Measurements from ENCODE around the gene ANAPC5. TPM values are rescaled to one million over a fixed set of nuclear protein-coding genes. Genes with fewer than 3 reads are reported as not detected.
A peak's percentile ranks its signal among the peaks of the same experiment; 100 is the strongest.

ANAPC5 gene
- total RNA-seq, 2 experiments from 2014 or later = 140 TPM

DNA sequence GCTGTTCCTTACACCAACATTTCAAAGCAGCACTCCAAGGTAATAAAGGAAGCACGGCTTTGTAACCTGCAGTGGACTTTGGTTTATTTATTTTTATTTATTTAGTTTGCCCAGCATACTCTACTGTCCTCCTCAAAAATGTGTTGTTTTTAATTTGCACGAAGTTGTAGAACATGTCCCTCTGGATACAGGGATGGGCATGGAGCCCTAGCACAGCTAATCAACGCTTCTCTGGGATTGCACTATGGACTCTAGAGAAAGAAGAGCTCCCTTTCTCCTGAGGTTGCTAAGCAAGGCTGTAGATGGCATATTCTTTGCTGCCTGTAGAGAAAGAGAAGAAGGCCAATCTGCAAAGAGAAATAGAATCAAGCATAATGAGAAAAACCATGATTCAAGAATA lies 5.9 kb upstream of the ANAPC5 start:
- no peaks in the 10 kb centered on the region for H3K9me3 Mint-ChIP-seq
- no peak for DNase-seq
- H3K36me3 Mint-ChIP-seq (ENCODE audit: low read depth) = no peaks in the 10 kb centered on the region
- H3K4me3 Mint-ChIP-seq = no peak overlapping the region
- peaks cover 7% of the 10 kb centered on the region for H3K4me1 Mint-ChIP-seq
- CTCF ChIA-PET = interaction anchor here (0.6 kb wide), 1 partner anchor 18 kb away, joined by 3 read pairs; no protein-coding TSS in a partner anchor
- no peaks in the 10 kb centered on the region for H3K27me3 Mint-ChIP-seq
- POLR2A ChIA-PET = no interaction called here
- no peak overlapping the region for H3K27ac Mint-ChIP-seq

DNA sequence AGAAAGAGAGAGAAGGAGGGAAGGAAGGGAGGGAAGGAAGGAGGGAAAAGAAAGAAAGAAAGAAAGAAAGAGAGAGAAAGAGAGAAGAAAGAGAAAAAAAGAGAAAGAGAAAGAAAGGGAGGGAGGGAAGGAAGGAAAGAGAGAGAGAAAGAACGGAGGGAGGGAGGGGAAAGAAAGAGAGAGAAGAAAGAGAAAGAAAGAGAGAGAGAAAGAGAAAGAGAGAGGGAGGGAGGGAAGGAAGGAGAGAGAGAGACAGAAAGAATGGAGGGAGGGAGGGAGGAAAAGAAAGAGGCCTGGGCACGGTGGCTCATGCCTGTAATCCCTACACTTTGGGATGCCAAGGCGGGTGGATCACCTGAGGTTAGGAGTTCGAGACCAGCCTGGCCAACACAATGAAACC lies 5.1 kb upstream of the ANAPC5 start:
- Mint-ChIP-seq H3K27me3 (no peaks in the 10 kb centered on the region), H3K9me3 (no peaks in the 10 kb centered on the region), H3K36me3 (ENCODE audit: low read depth) (no peaks in the 10 kb centered on the region), H3K27ac (no peak overlapping the region), H3K4me1 (peaks cover 11% of the 10 kb centered on the region), H3K4me3 (no peak overlapping the region)
- no peak for DNase-seq
- CTCF ChIA-PET = no interaction called here
- POLR2A ChIA-PET = no interaction called here

DNA sequence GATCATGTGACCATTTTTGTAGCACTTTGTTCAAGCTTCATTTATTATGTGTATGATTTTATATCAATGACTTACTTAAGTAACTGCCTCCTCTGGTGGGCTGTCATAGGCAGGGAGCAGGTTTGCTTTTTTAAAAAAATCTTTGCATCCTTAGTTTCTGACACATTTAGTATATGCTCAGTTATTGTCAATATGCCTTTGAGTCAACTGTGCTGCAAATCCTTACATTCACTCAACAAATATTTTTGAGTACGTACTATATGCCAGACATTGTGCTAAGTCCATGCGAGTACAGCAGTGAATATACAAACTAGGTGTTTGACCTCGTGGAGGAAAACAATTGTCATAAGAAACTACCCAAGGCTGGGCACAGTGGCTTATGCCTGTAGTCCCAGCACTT lies 4.4 kb upstream of the ANAPC5 start:
- Mint-ChIP-seq H3K27me3 (no peaks in the 10 kb centered on the region), H3K9me3 (no peaks in the 10 kb centered on the region), H3K27ac (no peak overlapping the region), H3K4me1 (peaks cover 14% of the 10 kb centered on the region), H3K36me3 (ENCODE audit: low read depth) (peaks cover 3% of the 10 kb centered on the region), H3K4me3 (no peak overlapping the region)
- POLR2A ChIA-PET = no interaction called here
- CTCF ChIA-PET = interaction anchor here (2.2 kb wide), 1 partner anchor 12 kb away, joined by 5 read pairs; no protein-coding TSS in a partner anchor
- no peak for DNase-seq

DNA sequence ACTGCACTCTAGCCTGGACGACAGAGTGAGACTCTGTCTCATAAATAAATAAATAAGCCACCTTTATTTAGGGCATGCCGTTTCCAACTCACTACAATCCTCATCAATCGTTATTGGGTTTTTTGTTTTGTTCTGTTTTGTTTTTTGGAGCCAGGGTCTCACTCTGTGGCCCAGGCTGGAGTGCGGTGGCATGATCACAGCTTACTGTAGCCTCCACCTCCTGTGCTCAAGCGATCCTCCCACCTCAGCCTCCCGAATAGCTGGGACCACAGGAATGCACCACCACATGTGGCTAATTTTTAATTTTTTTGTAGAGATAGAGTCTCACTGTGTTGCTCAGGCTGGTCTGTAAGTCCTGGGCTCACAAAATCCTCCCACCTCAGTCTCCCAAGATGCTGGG lies 3.6 kb upstream of the ANAPC5 start:
- Mint-ChIP-seq H3K36me3 (ENCODE audit: low read depth) (peaks cover 3% of the 10 kb centered on the region), H3K4me3 (no peak overlapping the region), H3K27me3 (no peaks in the 10 kb centered on the region), H3K4me1 (peaks cover 15% of the 10 kb centered on the region), H3K27ac (no peak overlapping the region), H3K9me3 (no peaks in the 10 kb centered on the region)
- CTCF ChIA-PET = interaction anchor here (2.2 kb wide), 1 partner anchor 13 kb away, joined by 5 read pairs; no protein-coding TSS in a partner anchor
- POLR2A ChIA-PET = no interaction called here
- no peak for DNase-seq

DNA sequence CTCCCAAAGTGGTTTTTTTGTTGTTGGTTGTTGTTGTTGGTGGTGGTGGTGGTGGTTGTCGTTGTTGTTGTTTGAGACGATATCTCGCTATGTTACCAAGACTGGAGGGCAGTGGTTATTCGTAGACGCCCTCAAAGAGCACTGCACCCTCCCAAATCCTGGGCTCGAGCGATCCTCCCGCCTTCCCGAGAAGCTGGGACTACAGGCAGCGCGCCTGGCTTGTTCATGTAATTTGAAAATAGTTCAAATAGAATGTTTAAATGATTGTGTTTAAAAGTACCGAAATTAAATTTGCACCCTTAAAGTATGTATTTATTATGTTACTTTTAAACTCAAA lies 439 bp upstream of the ANAPC5 start:
- no peak for DNase-seq
- Mint-ChIP-seq H3K4me3 (peak overlapping the region; percentile 90), H3K27ac (peak overlapping the region; percentile 97), H3K27me3 (no peaks in the 10 kb centered on the region), H3K36me3 (ENCODE audit: low read depth) (peaks cover 7% of the 10 kb centered on the region), H3K9me3 (no peaks in the 10 kb centered on the region), H3K4me1 (peaks cover 30% of the 10 kb centered on the region)
- ChIA-PET CTCF (interaction anchor here (1.1 to 1.6 kb wide), 2 partner anchors 47 to 330 kb away, joined by 3 to 4 read pairs; partner anchors contain the start of gene RNF34), POLR2A (no interaction called here)

DNA sequence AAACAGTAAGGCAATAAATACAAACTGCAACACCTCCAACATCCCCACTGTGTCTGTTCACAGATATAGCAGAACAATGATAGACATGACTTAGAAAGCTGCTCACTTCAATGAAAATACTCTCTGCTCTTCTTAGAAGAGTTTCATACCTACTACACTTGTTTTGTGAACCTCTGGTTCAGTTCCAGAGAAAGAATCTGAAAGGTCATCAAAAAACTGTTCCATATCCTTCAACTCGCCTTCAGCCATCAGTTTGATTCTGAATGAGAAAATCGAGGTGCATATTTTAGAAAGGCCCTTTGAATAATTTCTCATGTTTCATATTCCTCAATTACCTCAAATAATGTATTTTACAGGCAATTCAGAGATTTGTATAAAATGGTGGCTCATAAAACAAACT lies 5.5 kb downstream of the ANAPC5 start:
- POLR2A ChIA-PET = no interaction called here

DNA sequence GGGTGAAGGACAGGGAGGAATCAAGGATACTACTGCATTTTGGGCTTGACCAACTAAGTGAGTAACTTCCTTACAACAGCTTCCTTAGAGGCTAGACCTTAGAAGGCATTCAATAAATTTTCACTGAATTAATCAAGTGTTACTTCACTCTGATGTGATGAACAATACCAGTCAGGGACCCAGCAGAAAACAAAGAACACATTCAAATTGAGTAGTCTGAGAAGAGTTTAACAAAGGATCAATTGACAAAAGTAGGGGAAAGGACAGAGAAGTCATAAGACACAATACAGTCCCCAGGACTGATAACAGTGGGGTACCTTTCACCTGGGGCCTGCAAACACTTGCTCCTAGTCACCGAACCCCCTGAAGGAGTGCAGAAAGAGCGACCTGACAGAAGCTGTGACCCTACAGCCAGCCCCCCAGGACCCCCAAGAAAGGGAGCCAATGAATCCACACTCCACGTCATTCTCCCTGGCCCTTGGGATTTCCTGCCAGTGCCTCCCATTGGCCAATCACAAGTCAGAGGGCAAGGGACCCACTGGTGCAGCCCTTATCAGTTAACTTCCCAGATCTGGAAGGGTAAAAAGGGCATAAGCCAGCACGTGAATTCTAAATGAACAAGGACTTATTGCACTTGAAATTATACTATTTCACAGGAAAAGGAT lies 6.9 kb downstream of the ANAPC5 start:
- H3K9me3 Mint-ChIP-seq = no peaks in the 10 kb centered on the region
- ChIA-PET CTCF (interaction anchor here (0.6 to 1.2 kb wide), 2 partner anchors 10 to 335 kb away, joined by 3 read pairs; no protein-coding TSS in a partner anchor), POLR2A (no interaction called here)
- H3K27ac Mint-ChIP-seq = no peak overlapping the region
- no peak for DNase-seq
- no peak overlapping the region for H3K4me3 Mint-ChIP-seq
- H3K4me1 Mint-ChIP-seq = peaks cover 27% of the 10 kb centered on the region
- H3K36me3 Mint-ChIP-seq (ENCODE audit: low read depth) = peaks cover 49% of the 10 kb centered on the region
- no peaks in the 10 kb centered on the region for H3K27me3 Mint-ChIP-seq

More for the DNA sequence above, 5.5 kb downstream of the ANAPC5 start:
- CTCF ChIA-PET = interaction anchor here (1.1 kb wide), 1 partner anchor 12 kb away, joined by 4 read pairs; no protein-coding TSS in a partner anchor
- no peak for DNase-seq
- no peak overlapping the region for H3K4me3 Mint-ChIP-seq
- peaks cover 34% of the 10 kb centered on the region for H3K4me1 Mint-ChIP-seq
- no peaks in the 10 kb centered on the region for H3K27me3 Mint-ChIP-seq
- H3K36me3 Mint-ChIP-seq (ENCODE audit: low read depth) = peaks cover 45% of the 10 kb centered on the region
- H3K9me3 Mint-ChIP-seq = no peaks in the 10 kb centered on the region
- no peak overlapping the region for H3K27ac Mint-ChIP-seq

DNA sequence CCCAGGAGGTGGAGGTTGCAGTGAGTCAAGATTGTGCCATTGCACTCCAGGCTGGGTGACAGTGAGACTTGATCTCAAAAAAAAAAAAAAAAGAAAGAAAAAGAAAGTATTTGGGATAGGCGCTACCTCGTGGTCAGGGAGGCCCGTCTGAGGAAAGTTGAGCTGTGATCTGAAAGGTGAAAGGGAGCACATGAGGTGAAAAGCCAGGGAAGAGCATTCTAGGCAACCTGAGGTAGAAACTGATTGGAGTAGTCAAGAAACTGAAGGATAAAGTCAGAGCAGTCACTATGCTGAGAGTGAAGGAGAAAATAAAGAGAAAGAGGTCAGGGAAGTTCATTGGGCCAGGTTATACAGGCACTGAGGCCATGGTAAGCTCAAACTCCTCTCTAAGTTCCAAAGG lies 7.7 kb downstream of the ANAPC5 start:
- POLR2A ChIA-PET = no interaction called here
- Mint-ChIP-seq H3K4me3 (no peak overlapping the region), H3K4me1 (peaks cover 23% of the 10 kb centered on the region), H3K36me3 (ENCODE audit: low read depth) (peaks cover 51% of the 10 kb centered on the region), H3K27me3 (no peaks in the 10 kb centered on the region), H3K27ac (no peak overlapping the region), H3K9me3 (no peaks in the 10 kb centered on the region)
- CTCF ChIA-PET = interaction anchor here (1.2 kb wide), 1 partner anchor 9 kb away, joined by 3 read pairs; no protein-coding TSS in a partner anchor
- DNase-seq = no peak

DNA sequence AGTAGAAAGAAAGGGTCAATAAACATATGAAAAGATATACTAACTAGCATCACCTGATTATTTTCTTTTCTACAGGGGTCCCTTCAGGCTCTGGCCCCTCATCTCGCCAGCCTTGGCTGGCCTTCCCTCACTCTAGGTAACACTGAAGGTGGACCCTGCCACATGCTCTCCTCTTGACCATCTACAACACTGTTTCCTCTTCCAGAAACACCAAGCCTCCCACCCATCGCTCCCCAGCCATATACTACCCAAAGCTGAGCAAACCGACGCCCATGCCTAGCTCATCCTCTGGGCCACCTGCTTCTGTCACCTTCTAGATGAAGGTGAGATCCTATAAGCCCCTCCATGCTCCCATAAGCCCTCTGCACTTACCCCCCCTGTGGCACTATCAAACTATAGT lies 14.8 kb downstream of the ANAPC5 start:
- Mint-ChIP-seq H3K4me1 (no peaks in the 10 kb centered on the region), H3K27ac (no peak overlapping the region), H3K4me3 (no peak overlapping the region), H3K9me3 (no peaks in the 10 kb centered on the region), H3K27me3 (no peaks in the 10 kb centered on the region), H3K36me3 (ENCODE audit: low read depth) (peaks cover 41% of the 10 kb centered on the region)
- ChIA-PET POLR2A (no interaction called here), CTCF (interaction anchor here (0.8 to 5.0 kb wide), 3 partner anchors 13 to 87 kb away, joined by 3 to 25 read pairs (median 4); no protein-coding TSS in a partner anchor)
- DNase-seq = no peak

DNA sequence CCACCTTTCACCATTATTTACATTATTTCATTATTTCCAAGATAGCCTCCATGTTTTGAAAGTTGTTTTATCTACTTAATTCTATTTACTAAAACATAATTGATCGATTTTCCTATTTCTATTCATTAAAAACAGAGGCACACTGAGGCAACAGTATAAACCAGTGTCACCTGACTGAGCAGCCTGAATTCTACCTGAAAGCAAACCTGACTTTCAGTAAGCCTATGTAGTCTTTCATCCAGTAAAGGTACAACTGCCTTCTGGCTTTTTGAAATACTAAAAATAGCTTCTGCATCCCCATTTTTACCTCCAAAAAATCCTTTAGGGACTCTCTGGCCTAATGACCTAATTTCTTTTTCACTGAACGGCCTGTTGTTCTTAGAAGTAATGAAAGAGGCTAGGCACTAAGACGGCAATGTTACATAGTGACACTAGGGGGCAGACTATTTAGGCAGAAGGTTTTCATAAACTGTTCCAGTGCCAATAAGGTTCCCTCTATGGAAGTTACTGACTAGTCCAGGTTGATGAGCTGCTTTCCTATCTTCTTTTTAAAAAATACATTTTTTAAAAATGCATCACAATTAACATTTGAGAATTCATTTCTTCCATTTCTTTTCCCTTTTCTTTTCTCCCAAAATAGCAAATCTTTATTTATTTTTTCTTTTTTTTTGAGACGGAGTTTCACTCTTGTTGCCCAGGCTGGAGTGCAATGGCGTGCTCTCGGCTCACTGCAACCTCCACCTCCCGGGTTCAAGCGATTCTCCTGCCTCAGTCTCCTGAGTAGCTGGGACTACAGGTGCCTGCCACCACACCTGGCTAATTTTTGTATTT lies 17.5 kb downstream of the ANAPC5 start:
- CTCF ChIA-PET = interaction anchor here (0.6 to 5.0 kb wide), 10 partner anchors 10 to 129 kb away, joined by 3 to 25 read pairs (median 4); no protein-coding TSS in a partner anchor
- Mint-ChIP-seq H3K36me3 (ENCODE audit: low read depth) (peaks cover 45% of the 10 kb centered on the region), H3K27ac (no peak overlapping the region), H3K27me3 (no peaks in the 10 kb centered on the region), H3K4me1 (no peaks in the 10 kb centered on the region), H3K9me3 (no peaks in the 10 kb centered on the region), H3K4me3 (no peak overlapping the region)
- POLR2A ChIA-PET = interaction anchor here (0.7 kb wide), 1 partner anchor 384 kb away, joined by 7 read pairs; no protein-coding TSS in a partner anchor
- DNase-seq = peak; percentile 49

DNA sequence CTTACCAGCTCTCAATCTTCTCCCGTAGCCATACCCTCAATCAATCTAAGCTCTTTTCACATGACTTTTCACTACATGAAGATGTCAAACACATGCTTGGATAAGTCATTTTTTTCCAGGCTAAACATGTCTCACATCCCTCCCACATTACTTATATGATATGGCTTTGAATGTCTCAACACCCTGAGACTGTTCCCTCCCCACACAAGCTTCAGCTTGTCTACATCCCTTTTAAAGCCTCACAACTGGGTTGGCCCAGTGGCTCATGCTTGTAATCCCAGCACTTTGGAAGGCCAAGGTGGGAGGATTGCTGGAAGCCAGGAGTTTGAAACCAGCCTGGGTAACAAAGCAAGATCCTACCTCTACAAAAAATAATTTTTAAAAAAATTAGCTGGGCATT lies 18.5 kb downstream of the ANAPC5 start:
- H3K27me3 Mint-ChIP-seq = no peaks in the 10 kb centered on the region
- H3K4me1 Mint-ChIP-seq = no peaks in the 10 kb centered on the region
- H3K4me3 Mint-ChIP-seq = no peak overlapping the region
- H3K27ac Mint-ChIP-seq = no peak overlapping the region
- H3K9me3 Mint-ChIP-seq = no peaks in the 10 kb centered on the region
- ChIA-PET CTCF (interaction anchor here (0.6 to 5.0 kb wide), 7 partner anchors 10 to 506 kb away, joined by 3 to 25 read pairs (median 3); no protein-coding TSS in a partner anchor), POLR2A (no interaction called here)
- no peak for DNase-seq
- H3K36me3 Mint-ChIP-seq (ENCODE audit: low read depth) = peaks cover 50% of the 10 kb centered on the region

DNA sequence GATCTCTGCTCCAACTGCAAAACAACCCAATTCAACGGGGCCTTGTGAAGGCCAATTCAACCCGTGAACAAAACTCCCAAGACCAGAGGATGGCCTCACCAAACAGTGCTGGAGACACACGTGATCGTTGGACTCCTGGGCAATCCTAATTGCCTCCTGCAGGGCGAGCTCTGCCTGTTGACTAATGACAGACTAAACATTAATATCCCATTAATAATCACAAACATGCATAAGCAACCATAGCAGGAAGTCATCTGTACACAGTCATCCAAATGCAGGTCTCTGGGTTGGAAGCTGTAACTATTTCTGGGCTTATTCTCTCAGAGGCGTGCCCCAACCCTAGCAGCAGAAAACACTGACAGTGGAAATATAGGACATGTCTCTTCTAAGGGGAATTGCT lies 21.0 kb downstream of the ANAPC5 start:
- no peak overlapping the region for H3K4me3 Mint-ChIP-seq
- H3K27ac Mint-ChIP-seq = no peak overlapping the region
- no peaks in the 10 kb centered on the region for H3K4me1 Mint-ChIP-seq
- ChIA-PET CTCF (interaction anchor here (1.2 kb wide), 1 partner anchor 14 kb away, joined by 3 read pairs; no protein-coding TSS in a partner anchor), POLR2A (no interaction called here)
- no peaks in the 10 kb centered on the region for H3K9me3 Mint-ChIP-seq
- no peak for DNase-seq
- H3K36me3 Mint-ChIP-seq (ENCODE audit: low read depth) = peaks cover 64% of the 10 kb centered on the region
- H3K27me3 Mint-ChIP-seq = no peaks in the 10 kb centered on the region

DNA sequence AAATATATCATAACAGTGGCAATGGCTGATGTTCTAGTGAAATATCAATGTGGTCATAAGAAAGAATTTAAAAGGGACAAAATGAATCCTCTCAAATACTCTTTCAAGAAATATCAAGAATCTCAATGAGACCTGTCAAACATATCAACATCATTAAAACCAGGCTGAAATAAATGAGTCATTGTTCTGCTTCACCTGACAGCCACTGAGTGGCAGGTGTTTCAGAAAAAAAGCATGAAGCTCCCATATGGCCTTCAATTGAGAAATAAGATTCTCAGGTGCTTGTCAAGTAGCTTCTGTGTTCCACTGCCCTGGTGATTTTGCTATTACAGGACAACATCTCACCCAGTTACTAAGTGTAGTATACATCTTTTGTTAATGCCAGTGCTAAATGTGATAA lies 21.5 kb downstream of the ANAPC5 start:
- Mint-ChIP-seq H3K4me3 (no peak overlapping the region), H3K36me3 (ENCODE audit: low read depth) (peaks cover 68% of the 10 kb centered on the region), H3K9me3 (no peaks in the 10 kb centered on the region), H3K4me1 (no peaks in the 10 kb centered on the region), H3K27ac (no peak overlapping the region), H3K27me3 (no peaks in the 10 kb centered on the region)
- CTCF ChIA-PET = no interaction called here
- no peak for DNase-seq
- POLR2A ChIA-PET = no interaction called here
